ENCODE data around the gene PRKAR1B. TPM values are rescaled to one million over a fixed set of nuclear protein-coding genes. Genes with fewer than 3 reads are reported as not detected.

The PRKAR1B gene
- total RNA-seq, 1 experiment from 2014 or later = 8.2 TPM

DNA sequence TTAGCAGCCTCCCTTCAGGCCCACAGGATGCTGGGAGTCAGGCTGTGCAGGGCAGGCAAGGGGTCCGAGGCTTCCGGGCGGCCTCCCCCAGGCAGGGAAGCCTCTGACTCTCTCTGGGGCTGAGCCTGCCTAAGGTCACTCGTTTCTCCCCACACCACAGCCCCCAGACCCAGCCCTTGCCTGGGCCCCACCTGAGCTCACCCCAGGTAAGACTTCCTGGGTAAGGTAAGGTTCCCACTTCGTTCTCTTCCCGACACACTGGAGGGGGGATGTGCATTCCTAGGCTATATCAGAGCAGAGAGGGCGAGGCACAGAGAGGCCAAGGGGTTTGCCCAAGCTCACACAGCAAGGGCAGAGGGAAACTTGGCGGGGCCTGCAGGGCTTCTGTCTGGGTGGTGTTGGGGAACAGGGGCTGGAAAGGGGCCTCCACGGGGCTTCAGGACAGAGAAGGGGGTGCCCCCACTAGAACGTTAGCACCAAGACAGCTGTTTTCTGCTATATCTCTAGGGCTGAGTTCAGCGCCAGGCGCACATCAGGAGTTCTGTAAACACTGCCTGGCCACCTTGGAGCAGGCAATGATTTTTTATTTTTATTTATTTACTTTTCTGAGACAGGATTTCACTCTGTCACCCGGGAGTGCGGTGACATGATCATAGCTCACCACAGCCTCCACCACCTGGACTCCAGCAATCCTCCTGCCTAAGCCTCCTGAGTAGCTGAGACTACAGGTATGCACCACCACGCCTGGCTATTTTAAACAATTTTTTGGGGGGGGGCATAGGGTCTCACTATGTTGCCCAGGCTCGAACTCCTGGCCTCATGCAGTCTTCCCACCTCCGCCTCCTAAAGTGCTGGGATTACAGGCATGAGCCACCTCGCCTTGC, 182.5 kb downstream of the PRKAR1B start:
- DNase-seq (ENCODE audit: low read depth, low spot score) = no peak
- in situ Hi-C loops (cut with HindIII; ENCODE audit: low pct_unique_long_range_greater_than_20kb, low sequenced_read_pairs) = no loop called here

GRCh38 chr7:543501-544337, 183.4 kb downstream of the PRKAR1B start:
- DNase-seq (ENCODE audit: low read depth, low spot score) = no peak
- in situ Hi-C loops (cut with HindIII; ENCODE audit: low pct_unique_long_range_greater_than_20kb, low sequenced_read_pairs) = no loop called here

DNA sequence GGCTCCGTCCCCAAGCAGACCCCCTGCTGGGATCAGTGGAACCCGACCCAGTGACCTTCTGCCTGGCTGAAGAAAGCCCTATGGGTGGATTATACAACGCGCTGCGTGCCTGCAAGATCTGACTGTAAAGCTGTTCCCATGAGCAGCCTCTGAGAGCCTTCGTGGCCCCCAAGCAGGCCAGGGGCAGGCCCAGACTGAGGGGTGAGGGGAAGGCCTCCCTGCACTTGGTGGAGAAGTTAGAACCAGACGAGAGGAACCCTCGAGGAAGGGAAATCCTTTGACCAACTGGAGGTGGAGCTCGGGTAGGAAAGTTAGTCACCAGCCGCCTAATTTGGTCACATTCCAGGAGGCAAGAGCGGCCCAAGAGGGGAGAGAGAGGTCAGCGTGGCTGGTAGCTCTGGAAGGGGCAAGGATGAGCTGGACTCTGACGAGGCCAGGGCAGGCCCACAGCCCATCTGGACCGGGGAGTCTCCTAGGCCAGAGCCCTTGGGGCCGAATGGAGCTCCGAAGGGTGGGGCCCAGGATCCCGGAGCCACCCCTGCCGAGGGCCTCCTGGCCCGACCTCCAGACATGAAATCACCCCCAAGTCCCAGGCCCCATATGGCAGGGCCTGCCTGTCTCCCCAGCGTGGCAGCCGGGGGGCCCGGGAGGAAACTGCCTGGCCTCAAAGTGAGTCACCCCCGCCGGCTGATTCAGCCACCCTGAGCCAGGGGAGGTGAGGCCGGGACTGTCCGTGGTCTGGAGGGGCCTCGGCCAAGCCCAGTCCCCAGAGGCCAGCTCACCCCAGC, 184.2 kb downstream of the PRKAR1B start:
- DNase-seq (ENCODE audit: low read depth, low spot score) = no peak
- in situ Hi-C loops (cut with HindIII; ENCODE audit: low pct_unique_long_range_greater_than_20kb, low sequenced_read_pairs) = no loop called here

GRCh38 chr7:542131-542712, 184.9 kb downstream of the PRKAR1B start:
- in situ Hi-C loops (cut with HindIII; ENCODE audit: low pct_unique_long_range_greater_than_20kb, low sequenced_read_pairs) = no loop called here
- no peak for DNase-seq (ENCODE audit: low read depth, low spot score)

DNA sequence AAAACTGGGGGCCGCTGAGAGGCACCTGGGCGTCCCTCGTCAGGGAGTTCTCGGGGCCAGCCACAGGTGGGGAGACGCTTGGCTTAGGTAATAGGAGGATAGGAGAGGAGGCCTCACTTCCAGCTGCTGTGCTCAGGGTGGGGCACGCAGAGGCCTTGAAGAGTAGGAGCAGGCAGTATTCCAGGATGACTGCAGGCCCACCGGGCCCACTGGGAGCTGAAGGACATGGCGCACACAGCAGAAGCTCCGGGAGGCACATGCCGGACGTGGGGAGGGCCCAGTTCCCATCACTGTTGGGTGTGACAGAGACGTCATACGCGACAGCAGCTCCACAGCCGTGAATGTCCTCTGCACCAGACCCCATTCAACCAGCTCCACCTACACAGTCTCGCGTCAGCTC, 185.4 kb downstream of the PRKAR1B start:
- in situ Hi-C loops (cut with HindIII; ENCODE audit: low pct_unique_long_range_greater_than_20kb, low sequenced_read_pairs) = no loop called here
- DNase-seq (ENCODE audit: low read depth, low spot score) = no peak

DNA sequence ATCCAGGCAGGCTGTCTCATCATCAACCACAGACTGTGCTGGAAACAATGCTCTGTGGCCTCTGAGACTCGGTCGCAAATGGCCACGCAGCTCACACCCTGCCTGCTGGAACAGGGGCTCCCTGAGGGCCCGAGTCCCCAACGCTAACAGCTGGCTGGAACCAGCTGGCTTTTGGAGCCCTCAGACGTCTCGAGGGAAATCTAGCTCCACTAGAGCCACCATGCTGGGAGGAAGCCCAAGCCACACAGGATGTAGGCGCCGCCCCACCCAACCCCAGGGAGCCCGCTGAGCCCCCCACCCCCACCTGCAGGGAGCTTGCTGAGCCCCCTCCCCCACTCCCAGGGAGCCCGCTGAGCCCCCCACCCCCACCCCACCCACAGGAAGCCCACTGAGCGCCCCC, 186.1 kb downstream of the PRKAR1B start:
- DNase-seq (ENCODE audit: low read depth, low spot score) = no peak
- in situ Hi-C loops (cut with HindIII; ENCODE audit: low pct_unique_long_range_greater_than_20kb, low sequenced_read_pairs) = no loop called here

GRCh38 chr7:540579-540978, 186.5 kb downstream of the PRKAR1B start:
- in situ Hi-C loops (cut with HindIII; ENCODE audit: low pct_unique_long_range_greater_than_20kb, low sequenced_read_pairs) = no loop called here

GRCh38 chr7:539731-540411, 187.2 kb downstream of the PRKAR1B start:
- in situ Hi-C loops (cut with HindIII; ENCODE audit: low pct_unique_long_range_greater_than_20kb, low sequenced_read_pairs) = no loop called here
- DNase-seq (ENCODE audit: low read depth, low spot score) = no peak

More at GRCh38 chr7:540579-540978, 186.5 kb downstream of the PRKAR1B start:
- no peak for DNase-seq (ENCODE audit: low read depth, low spot score)

- in situ Hi-C loops (cut with HindIII; ENCODE audit: low pct_unique_long_range_greater_than_20kb, low sequenced_read_pairs) = no loop called here
- no peak for DNase-seq (ENCODE audit: low read depth, low spot score)
These were observed 188.1 kb downstream of the PRKAR1B start for GRCh38 chr7:538764-539685.

DNA sequence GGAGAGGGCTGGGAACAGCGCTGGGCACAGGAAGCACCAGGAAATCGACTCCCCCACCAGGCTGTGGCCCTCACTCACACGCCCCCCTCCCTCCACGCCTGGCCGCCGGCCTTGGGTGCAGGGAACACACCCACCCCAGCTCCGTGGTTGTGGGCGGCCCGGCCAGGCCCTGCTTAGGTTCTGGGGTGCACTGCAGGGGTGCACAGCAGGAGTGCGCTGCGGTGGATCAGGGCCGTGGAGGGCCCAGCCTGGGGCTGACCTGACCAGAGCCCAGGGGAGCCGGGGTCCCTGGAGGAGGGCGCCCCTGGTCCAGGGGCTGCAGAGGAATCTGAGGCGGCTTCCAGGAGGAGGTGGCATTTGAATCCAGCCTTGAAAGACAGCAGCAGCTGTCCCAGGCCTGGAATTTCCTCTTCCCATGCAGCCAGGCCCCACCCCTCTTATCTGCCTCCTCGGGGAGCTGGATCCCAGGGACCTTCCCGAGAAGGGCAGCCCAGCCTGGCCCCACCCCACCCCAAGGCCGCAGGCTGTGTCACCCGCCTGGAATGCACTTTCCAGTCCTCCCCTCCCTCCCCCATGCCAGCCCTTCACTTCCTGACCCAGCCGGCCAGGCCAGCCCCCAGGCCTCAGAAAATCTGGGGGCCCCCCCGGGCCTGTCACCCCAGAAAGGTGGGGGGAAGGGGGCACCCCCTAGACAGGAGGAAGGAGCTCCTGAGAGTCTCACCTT, 189.0 kb downstream of the PRKAR1B start:
- in situ Hi-C loops (cut with HindIII; ENCODE audit: low pct_unique_long_range_greater_than_20kb, low sequenced_read_pairs) = no loop called here
- no peak for DNase-seq (ENCODE audit: low read depth, low spot score)

DNA sequence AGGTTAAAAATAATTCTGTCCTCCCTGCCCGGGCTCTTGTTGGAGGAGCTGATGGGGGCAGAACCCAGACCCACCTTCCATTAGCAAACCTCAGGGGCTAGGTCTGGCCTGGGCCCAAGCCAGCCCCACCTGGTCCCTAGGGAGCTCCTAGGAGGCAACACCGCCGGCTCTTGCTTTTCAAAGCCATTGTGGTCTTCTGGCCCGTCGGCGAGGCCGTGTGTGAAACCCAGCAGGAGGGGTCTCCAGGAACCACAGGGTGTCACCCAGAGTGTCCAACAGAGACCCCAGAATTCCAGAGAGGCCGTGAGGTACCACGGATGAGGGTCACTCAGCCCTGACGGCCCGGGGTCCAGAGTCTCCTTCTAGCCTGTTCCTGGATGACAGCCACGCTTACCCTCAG, 190.8 kb downstream of the PRKAR1B start:
- in situ Hi-C loops (cut with HindIII; ENCODE audit: low pct_unique_long_range_greater_than_20kb, low sequenced_read_pairs) = no loop called here
- DNase-seq (ENCODE audit: low read depth, low spot score) = no peak

DNA sequence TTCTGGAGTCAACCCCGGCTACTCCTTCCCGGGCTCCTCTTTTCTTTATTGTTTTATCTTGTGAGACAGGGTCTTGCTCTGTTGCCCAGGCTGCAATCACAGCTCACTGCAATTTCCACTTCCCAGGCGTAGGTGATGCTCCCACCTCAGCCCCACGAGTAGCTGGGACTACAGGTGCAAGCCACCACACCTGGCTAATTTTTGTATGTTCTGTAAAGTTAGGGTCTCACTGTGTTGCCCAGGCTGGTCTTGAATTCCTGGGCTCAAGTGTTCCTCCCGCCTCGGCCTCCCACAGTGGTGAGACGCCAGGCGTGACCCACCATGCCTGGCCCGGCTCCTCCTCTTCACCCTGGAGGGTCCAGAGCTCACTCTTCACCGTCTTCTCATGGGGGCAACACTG, 192.1 kb downstream of the PRKAR1B start:
- DNase-seq (ENCODE audit: low read depth, low spot score) = no peak
- in situ Hi-C loops (cut with HindIII; ENCODE audit: low pct_unique_long_range_greater_than_20kb, low sequenced_read_pairs) = no loop called here

GRCh38 chr7:534075-534474, 193.0 kb downstream of the PRKAR1B start:
- in situ Hi-C loops (cut with HindIII; ENCODE audit: low pct_unique_long_range_greater_than_20kb, low sequenced_read_pairs) = no loop called here
- no peak for DNase-seq (ENCODE audit: low read depth, low spot score)

DNA sequence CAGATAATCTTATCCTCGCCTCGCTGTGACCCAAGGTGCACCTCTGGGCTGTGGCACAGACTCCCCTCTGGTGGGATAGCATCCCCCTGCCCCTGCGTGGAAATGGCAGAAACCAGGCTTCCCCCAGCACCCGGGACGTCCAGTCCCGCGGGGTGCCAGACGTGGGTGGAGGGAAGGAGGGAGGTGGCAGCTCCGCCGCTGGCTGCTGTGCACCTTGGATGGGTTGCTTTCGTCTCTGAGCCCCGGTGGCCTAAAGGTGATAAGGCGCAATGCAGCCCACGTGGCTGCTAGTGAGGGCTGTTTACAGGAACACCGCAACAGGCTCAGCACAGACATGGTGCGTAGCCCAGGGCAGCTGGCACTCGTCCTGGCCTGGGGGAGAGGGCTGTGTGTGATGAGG, 193.8 kb downstream of the PRKAR1B start:
- DNase-seq (ENCODE audit: low read depth, low spot score) = no peak
- in situ Hi-C loops (cut with HindIII; ENCODE audit: low pct_unique_long_range_greater_than_20kb, low sequenced_read_pairs) = no loop called here

GRCh38 chr7:532379-533143, 194.5 kb downstream of the PRKAR1B start:
- in situ Hi-C loops (cut with HindIII; ENCODE audit: low pct_unique_long_range_greater_than_20kb, low sequenced_read_pairs) = no loop called here

More at GRCh38 chr7:532379-533143, 194.5 kb downstream of the PRKAR1B start:
- DNase-seq (ENCODE audit: low read depth, low spot score) = no peak

Measured in SK-MEL-5 (cell line).